Nasal cavity respiratory epithelium epithelial cell of viscerocranial mucosa (primary cell): ENCODE data around the gene SLC9C1. TPM values are rescaled to one million over a fixed set of nuclear protein-coding genes. Genes with fewer than 3 reads are reported as not detected.

Source experiments
- total RNA-seq: library from RNA; depleted of rRNA; stranded (reverse); fragments of >200 nt; gene quantifications from 2 replicates; pipeline ENCODE4 v1.2.3, GENCODE V29; 2014

The SLC9C1 gene
- total RNA-seq, result 0.21 TPM in 1 of 2 replicates, not detected in the other

DNA sequence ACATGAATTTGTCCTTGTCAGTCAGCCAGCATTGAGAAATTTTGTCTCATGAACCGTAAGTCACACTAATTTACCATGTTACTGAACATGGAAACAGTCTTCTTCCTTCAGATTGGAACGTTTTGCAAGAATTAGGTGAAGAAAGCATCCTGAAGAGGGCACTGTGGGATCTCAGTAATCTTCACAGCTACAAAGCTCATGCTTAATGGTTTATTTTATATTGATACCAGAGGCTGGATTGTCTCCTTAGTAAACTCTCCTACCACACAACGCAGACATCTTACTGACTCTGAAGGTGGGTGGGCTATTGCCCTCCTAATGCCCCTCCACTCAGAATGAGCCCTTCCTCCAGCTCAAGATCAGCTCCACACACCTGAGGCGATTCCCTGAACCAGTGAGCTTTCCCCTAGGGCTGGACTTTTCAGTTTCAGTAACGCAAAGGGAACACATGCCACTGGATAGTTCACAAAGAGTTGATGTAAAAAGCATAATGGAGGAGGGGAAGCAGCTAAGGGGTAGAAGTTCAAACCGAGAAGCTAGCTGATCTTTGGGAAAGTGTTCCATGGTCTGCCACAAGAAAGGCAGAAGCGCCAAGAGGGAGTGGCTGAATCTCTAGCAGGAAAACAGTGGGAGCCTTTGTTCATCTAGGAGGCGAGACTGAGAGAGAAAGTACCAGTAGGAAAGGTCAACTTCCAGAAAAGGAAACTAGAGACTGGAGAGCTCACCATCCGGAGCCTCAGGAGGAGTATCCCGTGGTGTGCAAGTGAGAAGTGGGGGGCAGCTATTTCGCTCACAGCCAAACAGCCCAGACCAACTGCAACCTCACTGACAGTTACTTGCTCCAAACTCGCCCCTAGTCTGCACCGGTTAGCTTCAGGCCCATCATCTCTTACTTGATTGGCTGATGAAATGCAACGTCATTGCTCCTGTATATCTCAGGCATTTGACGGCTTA, at the start of gene SLC9C1:
SLC9C1 (minus strand) TSS at position 849 of the 954 bp plus-strand sequence. CDS start 7,425 bp downstream, outside the sequence.

DNA sequence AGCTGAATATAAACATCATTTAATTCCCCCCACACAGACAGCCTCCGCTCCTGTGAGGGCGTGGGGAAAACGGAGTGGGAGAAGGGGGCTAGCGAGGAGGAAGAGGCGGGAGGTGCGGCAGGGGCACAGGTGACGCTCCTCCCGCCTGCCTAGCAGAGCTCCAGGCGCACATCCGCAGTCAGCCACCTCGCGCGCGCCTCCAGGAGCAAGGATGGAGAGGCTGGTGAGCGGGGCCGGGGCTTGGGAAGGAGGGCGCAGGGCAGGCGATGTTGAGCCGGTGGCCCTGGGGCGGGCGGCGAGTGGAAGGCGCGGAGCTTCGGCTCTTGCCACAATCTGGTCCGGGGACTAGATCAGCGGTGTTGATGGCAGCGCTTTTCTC, 39.0 kb upstream of the SLC9C1 start, which contains the start of gene CD200:
CD200 (plus strand) TSS at position 155 of the 379 bp plus-strand sequence; CDS start at position 212, 57 bp downstream.

DNA sequence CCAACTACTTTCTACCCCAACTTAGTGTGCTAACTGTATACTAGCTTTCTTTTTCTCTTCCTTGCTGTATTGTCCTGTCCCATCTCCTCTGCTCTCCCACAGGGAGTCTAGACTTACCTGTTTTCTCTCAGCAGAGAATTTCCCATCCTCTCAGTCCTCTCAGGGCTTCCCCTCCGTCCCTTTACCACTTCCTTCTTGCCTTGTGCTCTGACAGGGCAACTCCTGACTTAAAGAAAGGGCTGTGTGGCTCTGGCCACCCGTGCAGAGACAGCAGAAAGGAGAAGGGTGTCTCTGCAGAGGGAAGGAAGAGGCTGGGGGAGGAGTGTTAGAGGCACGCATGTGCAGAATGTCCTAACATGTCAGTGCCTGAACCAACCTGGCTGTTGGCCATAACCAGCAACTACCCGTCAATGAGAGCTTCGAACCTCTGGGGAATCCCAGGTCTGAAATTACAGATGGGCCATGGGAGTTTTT, 161.0 kb downstream of the SLC9C1 start, which contains the start of gene GCSAM:
GCSAM (minus strand) TSS at position 274 of the 474 bp plus-strand sequence; CDS start at position 146, 128 bp downstream.

Other genes with a start within 250 kb of the SLC9C1 start
- 15.4 and 37.0 TPM in 2 replicates for gene C3orf52, start 207.8 kb downstream of the SLC9C1 start, total RNA-seq
- gene GCSAM, start 161.0 kb downstream of the SLC9C1 start, total RNA-seq, result under 0.01 and 1.1 TPM in 2 replicates
- under 0.01 and 0.21 TPM in 2 replicates for gene CD200, start 38.9 kb upstream of the SLC9C1 start, total RNA-seq
- gene BTLA, start 205.3 kb upstream of the SLC9C1 start, total RNA-seq, result under 0.01 and 0.07 TPM in 2 replicates